GM12872 (cell line): ENCODE results near the gene BCAN.

Source experiments
- TF ChIP-seq, protein P1 (sequence below): IDR thresholded peaks from 3 replicates; pipeline ENCODE4 v1.5.1; 2011; ENCODE audit warnings: low read depth, mild to moderate bottlenecking, low read length, moderate library complexity; ENCODE audit not compliant: insufficient read depth

The BCAN gene

DNA sequence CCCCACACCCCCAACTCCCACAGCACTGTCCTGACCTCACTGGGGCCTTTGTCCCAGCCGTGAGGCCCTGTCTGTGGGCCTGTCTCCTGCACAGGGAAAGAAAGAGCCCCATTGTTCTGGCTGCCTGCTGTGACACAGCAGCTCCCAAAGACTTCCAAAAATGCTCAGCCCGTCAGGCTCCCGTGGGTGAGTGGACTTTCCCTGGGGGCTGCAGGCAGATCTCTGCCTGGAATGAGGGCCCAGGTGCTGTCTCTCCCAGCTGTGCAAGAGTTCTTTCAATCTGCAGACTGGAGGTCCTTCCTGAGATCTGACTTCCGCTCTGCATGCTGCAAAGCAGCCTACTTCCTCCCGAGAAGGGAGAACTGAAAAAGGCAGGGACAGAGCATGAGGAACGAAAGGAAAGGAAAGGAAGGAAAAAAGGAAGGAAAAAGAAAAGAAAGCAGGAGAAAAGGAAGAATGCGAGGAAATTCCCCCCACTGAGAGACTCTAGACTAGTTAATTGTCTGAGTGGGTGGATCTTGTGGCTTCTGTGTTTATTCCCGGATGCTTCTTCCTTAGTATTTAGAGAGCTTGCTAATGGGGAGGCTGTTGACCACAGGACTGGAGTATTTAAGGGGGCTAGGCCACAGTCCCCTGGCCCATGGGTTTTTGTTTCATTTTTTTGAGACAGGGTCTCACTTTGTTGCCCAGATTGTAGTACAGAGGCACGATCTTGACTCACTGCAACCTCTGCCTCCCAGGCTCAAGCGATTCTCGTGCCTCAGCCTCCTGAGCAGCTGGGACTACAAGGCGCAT, 20.3 kb downstream of the BCAN start:
- TF ChIP-seq, protein P1, sequence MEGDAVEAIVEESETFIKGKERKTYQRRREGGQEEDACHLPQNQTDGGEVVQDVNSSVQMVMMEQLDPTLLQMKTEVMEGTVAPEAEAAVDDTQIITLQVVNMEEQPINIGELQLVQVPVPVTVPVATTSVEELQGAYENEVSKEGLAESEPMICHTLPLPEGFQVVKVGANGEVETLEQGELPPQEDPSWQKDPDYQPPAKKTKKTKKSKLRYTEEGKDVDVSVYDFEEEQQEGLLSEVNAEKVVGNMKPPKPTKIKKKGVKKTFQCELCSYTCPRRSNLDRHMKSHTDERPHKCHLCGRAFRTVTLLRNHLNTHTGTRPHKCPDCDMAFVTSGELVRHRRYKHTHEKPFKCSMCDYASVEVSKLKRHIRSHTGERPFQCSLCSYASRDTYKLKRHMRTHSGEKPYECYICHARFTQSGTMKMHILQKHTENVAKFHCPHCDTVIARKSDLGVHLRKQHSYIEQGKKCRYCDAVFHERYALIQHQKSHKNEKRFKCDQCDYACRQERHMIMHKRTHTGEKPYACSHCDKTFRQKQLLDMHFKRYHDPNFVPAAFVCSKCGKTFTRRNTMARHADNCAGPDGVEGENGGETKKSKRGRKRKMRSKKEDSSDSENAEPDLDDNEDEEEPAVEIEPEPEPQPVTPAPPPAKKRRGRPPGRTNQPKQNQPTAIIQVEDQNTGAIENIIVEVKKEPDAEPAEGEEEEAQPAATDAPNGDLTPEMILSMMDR = no peak

DNA sequence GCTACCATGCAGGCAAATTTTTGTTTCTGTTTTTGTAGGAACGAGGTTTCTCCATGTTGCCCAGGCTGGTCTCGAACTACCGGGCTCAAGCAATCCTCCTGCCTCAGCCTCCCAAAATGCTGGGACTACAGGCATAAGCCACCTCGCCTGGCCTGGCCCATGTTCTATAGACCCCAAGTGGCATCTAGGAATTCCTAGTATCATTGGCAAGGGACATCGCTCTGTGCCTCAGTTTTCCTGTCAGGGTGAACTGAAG, 20.8 kb downstream of the BCAN start:
- TF ChIP-seq, protein P1 = no peak

DNA sequence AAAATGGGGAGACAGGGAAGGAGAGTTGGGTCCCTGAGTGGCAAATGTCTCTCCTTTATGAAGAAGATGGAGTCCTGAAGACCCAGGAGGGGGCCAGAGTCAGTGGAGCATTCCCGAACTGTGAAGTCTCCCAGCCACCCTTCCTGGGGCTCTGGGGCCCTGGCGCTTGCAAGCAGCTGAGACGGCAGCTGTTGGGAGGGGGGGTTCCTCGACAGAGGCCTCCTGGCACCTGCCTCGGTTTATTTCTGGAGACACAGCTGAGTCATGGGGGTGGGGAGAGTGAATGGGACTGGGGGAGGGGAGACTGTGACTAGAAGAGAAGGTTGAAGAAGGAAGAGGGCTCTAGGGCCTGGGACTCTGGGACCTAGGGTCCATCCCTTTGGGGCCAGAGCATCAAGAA, 21.3 kb downstream of the BCAN start:
- TF ChIP-seq, protein P1 = no peak

DNA sequence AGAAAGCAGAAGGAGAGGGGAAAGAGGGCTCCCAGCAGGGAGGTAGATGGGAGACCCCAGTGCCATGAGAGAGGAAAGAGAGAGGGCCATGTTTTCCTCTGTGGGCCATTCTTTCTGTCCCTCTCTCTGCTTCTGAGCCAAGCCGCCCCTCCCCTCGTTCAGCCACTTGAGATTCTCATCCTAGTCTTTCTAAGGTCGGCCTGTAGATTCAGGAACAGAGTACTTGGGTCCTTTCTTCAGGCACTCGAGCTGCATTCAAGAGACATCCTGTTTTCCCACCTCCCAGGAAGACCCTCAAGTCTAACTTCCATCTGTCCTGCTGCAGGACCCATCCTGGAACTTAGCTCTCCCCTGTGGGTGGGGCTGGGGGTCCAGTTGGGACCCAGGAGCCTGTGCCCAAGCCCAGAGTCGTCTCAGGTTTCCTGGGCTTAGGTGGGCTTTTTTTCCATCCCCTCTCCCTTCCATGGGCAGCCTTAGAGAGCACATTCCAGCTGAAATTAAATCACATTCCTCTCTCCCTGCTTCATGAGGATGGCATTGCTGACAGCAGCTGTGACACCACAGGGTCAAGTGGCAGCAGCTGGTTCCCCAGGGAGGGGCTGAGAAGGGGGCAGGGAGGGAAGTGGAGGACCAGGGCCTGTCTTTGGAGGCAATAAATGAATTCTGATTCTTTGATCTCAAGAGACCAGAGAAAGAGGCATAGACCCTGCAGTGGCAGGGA, 22.3 kb downstream of the BCAN start:
- TF ChIP-seq, protein P1 = no peak

DNA sequence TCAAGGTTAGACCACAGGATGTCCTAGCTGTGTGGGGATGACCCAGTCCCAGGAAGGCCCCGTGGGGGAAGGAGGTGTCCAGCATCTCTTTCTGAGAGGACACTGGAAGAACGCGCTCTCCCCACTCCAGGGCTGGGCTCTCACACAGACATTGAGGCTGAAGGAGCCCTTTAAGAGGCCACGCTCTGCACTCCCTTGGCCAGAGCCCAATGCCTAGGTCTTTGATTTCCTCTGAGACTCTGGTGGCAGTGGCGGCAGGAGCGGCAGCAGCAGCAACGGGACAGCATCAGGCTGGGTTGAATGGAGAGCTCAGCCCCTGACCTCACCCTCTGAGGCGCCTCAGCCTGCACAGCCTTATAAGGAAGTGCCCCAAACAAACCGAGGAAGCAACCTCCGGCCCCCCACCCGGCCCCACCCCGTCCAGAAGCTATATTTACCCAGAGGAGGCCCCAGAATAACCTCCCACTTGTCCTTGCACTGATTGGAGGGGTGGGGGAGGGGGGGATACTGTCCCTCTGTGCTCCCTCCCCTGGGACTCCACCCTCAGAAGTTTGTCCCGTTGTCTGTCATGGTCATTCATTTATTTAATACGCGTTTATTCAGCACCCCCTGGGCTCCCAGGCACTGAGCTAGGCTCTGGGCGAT, 23.0 kb downstream of the BCAN start:
- TF ChIP-seq, protein P1 = no peak

DNA sequence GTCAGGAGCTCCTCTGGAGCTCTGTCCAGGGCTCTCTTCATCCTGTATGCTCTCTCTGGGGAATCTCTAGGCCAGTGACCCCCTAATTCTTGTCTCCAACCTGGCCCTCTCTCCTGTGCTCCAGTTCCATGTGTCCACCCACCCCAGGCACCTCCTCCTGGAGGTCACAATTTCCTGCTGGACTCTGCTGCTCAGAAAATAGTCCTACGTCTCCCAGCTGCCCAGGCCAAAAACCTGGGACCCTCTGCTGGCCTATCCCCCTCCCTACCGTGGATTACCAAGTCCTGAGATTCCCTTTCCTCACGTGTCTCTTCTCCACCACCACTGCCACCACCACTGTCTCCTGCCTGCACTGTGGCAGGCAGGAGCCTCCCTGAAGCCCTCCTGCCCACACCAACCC, 23.6 kb downstream of the BCAN start:
- TF ChIP-seq, protein P1 = no peak

DNA sequence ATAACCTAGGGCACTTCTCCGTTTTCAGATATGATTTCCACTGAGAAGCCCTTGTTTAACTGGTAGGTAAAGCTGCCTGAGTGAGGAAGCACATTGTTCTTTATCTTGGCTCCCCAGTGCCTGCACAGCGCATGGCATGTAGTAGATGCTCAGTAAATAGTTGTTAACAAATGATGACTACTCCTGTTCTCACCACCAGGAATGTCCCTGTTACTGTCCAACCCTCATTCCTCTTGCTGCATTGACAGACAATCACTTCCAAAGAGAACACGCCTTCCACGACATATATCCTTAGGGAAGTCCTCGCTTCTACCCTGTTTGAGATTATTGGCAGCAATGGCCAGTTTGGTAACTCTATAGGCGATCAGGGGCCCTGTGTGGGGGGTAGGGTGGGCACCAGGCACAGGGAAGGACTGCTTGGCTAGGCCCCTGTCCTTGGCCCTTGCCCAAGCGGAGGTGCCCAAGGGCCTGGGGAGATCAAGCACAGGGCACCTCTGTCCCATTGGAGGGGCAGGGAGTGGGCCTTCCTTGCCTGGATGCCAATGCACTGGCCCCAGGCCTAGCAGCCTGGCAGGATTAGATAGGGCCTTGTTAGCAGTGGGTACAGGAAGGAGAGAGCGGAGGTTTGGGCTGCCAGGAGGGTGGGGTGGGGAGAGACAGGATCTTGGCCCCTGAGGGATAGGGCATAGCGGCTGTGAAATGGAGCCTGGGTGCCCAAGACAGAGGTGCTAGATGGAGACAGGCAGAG, 25.1 kb downstream of the BCAN start:
- TF ChIP-seq, protein P1 = no peak
